RWPE2 (cell line): Measurements from ENCODE around the gene RBKS.

Source experiments
- ATAC-seq: fragments of 200-7000 bp; cut with Tn5 transposase; 3 replicates; pipeline ENCODE4 v1.9.1; 2021; ENCODE audit warnings: low read depth
- DNase-seq: peaks from one replicate; pipeline ENCODE4 v3.0.0-alpha.2; 2020; ENCODE audit warnings: low spot score
- H3K27ac ChIP-seq: fragments of 450-650 bp; 2 replicates; pipeline ENCODE4 v1.5.1; 2017; ENCODE audit warnings: mild to moderate bottlenecking; ENCODE audit not compliant: poor library complexity, severe bottlenecking
- H3K27me3 ChIP-seq: fragments of 250-450 bp; sonication (Bioruptor Pico); 2 replicates; pipeline ENCODE4 v1.5.1; 2021; ENCODE audit warnings: mild to moderate bottlenecking, moderate library complexity; ENCODE audit not compliant: insufficient read depth, poor library complexity, severe bottlenecking
- H3K36me3 ChIP-seq: fragments of 250-450 bp; sonication (Bioruptor Pico); 2 replicates; pipeline ENCODE4 v1.5.1; 2020; ENCODE audit warnings: low read depth, mild to moderate bottlenecking, moderate library complexity
- H3K4me1 ChIP-seq: fragments of 250-450 bp; sonication (Bioruptor Pico); 2 replicates; pipeline ENCODE4 v1.5.1; 2021; ENCODE audit warnings: mild to moderate bottlenecking, moderate library complexity; ENCODE audit not compliant: insufficient read depth, poor library complexity, severe bottlenecking
- H3K4me3 ChIP-seq: fragments of 250-450 bp; sonication (Bioruptor Pico); 2 replicates; pipeline ENCODE4 v1.5.1; 2021; ENCODE audit warnings: mild to moderate bottlenecking, moderate library complexity; ENCODE audit not compliant: severe bottlenecking
- H3K9me3 ChIP-seq: fragments of 250-450 bp; sonication (Bioruptor Pico); 2 replicates; pipeline ENCODE4 v1.5.1; 2021; ENCODE audit warnings: mild to moderate bottlenecking, moderate library complexity; ENCODE audit not compliant: severe bottlenecking
- TF ChIP-seq, protein P1 (sequence below): fragments of 450-650 bp; IDR thresholded peaks from one replicate; pipeline ENCODE4 v1.5.1; 2017; ENCODE audit warnings: mild to moderate bottlenecking, moderate library complexity; ENCODE audit not compliant: poor library complexity, severe bottlenecking

RBKS gene

DNA sequence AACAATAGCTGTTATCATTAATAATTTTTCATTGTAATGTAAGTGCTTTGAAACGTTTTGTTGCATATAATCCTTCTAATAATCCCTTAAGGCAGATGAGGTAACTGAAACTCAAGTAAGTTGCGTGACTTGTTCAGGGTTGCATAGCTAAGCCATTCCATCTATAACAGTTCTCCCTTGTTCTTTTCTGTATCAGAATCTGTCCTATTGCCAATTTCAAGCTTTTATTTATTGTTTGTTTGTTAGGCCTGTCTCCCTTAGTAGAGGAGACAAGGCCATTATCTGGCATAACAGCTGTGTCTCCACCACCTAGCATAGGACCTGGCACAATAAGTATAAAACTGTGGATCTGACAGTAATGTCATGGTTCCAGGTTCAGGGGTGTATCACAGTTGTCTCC, 19.7 kb upstream of the RBKS start:
- Histone ChIP-seq H3K4me3 (no peak overlapping the region), H3K4me1 (peaks cover 7% of the 10 kb centered on the region), H3K27me3 (no peaks in the 10 kb centered on the region), H3K27ac (no peak overlapping the region), H3K36me3 (no peaks in the 10 kb centered on the region), H3K9me3 (no peaks in the 10 kb centered on the region)
- TF ChIP-seq, protein P1, sequence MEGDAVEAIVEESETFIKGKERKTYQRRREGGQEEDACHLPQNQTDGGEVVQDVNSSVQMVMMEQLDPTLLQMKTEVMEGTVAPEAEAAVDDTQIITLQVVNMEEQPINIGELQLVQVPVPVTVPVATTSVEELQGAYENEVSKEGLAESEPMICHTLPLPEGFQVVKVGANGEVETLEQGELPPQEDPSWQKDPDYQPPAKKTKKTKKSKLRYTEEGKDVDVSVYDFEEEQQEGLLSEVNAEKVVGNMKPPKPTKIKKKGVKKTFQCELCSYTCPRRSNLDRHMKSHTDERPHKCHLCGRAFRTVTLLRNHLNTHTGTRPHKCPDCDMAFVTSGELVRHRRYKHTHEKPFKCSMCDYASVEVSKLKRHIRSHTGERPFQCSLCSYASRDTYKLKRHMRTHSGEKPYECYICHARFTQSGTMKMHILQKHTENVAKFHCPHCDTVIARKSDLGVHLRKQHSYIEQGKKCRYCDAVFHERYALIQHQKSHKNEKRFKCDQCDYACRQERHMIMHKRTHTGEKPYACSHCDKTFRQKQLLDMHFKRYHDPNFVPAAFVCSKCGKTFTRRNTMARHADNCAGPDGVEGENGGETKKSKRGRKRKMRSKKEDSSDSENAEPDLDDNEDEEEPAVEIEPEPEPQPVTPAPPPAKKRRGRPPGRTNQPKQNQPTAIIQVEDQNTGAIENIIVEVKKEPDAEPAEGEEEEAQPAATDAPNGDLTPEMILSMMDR = no peak
- no peak for ATAC-seq
- no peak for DNase-seq

DNA sequence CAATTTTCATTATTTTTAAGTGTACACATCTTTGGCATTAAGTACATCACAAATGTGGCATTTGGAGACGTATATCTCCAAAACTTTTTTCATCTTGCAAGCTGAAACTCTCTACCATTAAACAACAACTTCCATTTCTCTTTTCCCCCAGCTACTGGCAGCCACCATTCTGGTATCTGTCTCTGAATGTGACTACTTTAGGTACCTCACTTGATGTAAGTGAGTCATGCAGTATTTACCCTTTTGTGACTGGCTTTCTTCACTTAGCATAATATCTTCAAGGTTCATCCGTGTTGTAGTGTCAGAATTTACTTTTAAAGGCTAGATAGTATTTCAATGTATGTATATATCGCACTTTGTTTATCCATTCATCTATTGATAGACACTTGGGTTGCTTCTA, 17.4 kb upstream of the RBKS start:
- no peaks in the 10 kb centered on the region for H3K36me3 ChIP-seq

DNA sequence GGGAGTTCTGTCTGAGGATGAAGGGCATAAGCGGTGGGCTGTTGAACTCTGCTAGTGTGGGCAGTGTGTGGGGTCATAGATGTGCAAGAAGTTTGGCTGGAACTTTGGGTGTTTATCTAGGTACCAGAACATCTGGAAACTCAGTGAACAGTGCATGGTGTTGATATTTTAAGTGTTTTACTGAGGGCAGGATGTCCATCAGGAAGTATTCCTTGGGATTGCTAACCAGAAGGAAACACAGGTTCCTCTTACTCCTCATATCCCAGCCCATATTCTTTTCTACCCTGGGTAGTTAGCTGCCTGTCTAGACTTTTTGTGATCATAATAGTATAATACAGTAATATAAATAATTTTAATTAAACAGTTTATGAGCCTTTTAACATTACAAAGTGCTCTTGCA, 15.9 kb upstream of the RBKS start:
- H3K4me3 ChIP-seq = no peak overlapping the region
- no peaks in the 10 kb centered on the region for H3K9me3 ChIP-seq
- DNase-seq (no peak), ATAC-seq (no peak)
- H3K27ac ChIP-seq = no peak overlapping the region
- TF ChIP-seq, protein P1 = no peak
- H3K4me1 ChIP-seq = peaks cover 10% of the 10 kb centered on the region
- no peaks in the 10 kb centered on the region for H3K27me3 ChIP-seq
- peaks cover 5% of the 10 kb centered on the region; the same call in 1 of the 2 replicates for H3K36me3 ChIP-seq

More for the DNA sequence above, 17.4 kb upstream of the RBKS start:
- Histone ChIP-seq H3K4me3 (no peak overlapping the region), H3K27me3 (no peaks in the 10 kb centered on the region), H3K9me3 (no peaks in the 10 kb centered on the region), H3K27ac (no peak overlapping the region), H3K4me1 (peaks cover 5% of the 10 kb centered on the region)
- no peak for DNase-seq
- ATAC-seq = no peak
- TF ChIP-seq, protein P1 = no peak

DNA sequence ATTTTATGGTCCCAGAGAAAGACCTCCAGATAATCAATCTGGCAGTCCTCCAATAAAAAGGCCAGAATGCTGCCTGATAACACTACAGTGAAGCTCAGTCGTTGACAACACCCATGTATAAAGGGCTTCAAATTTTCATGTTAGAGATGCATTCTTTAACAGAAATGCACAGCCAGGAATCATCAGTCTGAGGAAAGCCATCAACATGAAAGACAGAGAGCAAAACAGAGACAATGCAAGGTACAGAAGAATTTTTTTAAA, 14.1 kb upstream of the RBKS start:
- Histone ChIP-seq H3K36me3 (peaks cover 5% of the 10 kb centered on the region; the same call in 1 of the 2 replicates), H3K4me1 (peaks cover 10% of the 10 kb centered on the region), H3K27ac (no peak overlapping the region), H3K9me3 (no peaks in the 10 kb centered on the region), H3K4me3 (no peak overlapping the region), H3K27me3 (no peaks in the 10 kb centered on the region)
- TF ChIP-seq, protein P1 = no peak
- DNase-seq (no peak), ATAC-seq (no peak)

DNA sequence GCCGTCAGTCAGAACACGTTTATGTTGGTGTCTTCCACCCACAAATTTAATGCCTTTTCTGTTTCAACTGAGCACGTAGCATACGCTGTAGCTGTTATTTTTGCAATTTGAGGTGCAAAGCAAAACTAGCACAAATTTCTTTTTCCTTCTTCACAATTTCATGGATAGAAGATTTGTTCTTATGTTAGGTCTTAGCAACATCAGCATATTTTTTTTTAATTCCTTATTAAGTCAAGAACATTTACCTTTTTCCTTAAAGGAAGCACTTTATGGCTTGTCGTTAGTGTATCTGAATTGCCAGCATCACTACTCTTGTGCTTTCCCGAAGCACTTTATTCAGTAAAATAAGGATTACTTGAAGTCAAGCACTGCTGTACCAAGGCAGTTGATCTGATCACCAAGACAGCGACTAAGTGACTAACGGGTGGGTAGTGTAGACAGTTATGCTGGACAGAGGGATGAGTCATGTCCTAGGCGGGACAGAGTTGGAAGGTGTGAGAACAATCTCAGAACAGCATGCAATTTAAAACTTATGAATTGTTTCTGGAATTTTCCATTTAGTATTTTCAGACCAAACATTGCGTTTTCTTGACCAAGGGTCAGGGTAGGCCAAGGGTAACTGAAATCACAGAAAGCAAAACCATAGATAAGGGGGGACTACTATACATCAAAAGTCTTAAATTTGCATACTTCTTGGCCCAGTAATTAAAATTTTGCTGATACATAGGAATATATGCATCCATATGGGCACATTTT, 13.6 kb upstream of the RBKS start:
- peak; percentile 71 for ATAC-seq
- Histone ChIP-seq H3K36me3 (peaks cover 5% of the 10 kb centered on the region; the same call in 1 of the 2 replicates), H3K4me3 (no peak overlapping the region), H3K27ac (no peak overlapping the region), H3K4me1 (peaks cover 10% of the 10 kb centered on the region), H3K27me3 (no peaks in the 10 kb centered on the region), H3K9me3 (no peaks in the 10 kb centered on the region)
- TF ChIP-seq, protein P1 = no peak
- DNase-seq = no peak
